ENCODE results near the gene LRRC43. TPM values are rescaled to one million over a fixed set of nuclear protein-coding genes. Genes with fewer than 3 reads are reported as not detected.

LRRC43 gene
- total and polyA plus RNA-seq, 5 donors: 0.69 to 3.1 (median 1.6) TPM

GRCh38 chr12:122158700-122159285, 24.1 kb upstream of the LRRC43 start:
- intact Hi-C loops (cut with DNase I): no loop called here
- whole genome bisulfite sequencing: 89% methylated on average over 7 of the region's 7 CpGs
- ATAC-seq: no peak

DNA sequence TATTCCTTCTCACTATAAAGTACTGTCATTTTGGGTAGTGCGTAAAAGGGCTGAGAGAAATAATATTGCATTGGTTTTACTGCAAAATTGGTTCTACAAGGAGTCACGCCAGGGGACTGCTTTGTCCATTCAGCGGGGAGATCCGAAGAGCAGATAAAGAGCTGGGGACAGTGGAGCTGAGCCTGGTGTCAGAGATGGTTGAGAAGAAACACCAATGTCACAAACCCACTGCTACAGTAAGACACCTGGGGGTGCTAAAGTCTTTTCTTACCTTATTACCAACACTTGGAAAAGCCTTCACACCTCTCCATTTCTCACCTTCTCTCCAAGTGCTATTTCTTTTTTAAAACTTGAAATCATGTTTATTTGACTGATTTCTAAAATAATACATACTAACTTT, 23.0 kb upstream of the LRRC43 start:
- Histone ChIP-seq H3K9me3 (ENCODE audit: control insufficient read depth, low read length) (no peaks in the 10 kb centered on the region), H3K4me3 (ENCODE audit: low read length) (no peak overlapping the region), H3K4me1 (ENCODE audit: control insufficient read depth, insufficient read depth, low read length) (no peaks in the 10 kb centered on the region), H3K27ac (ENCODE audit: low read length) (no peak overlapping the region), H3K27me3 (ENCODE audit: control insufficient read depth, insufficient read depth) (no peaks in the 10 kb centered on the region)
- ATAC-seq (no peak), DNase-seq (no peak)
- intact Hi-C loops (cut with DNase I): no loop called here
- WGBS: 59% methylated on average over 4 of the region's 4 CpGs

More at GRCh38 chr12:122158700-122159285, 24.1 kb upstream of the LRRC43 start:
- Histone ChIP-seq H3K4me3 (ENCODE audit: low read length) (no peak overlapping the region), H3K4me1 (ENCODE audit: control insufficient read depth, insufficient read depth, low read length) (no peaks in the 10 kb centered on the region), H3K9me3 (ENCODE audit: control insufficient read depth, low read length) (no peaks in the 10 kb centered on the region), H3K27me3 (ENCODE audit: control insufficient read depth, insufficient read depth) (no peaks in the 10 kb centered on the region), H3K27ac (ENCODE audit: low read length) (no peak overlapping the region)
- DNase-seq: no peak

DNA sequence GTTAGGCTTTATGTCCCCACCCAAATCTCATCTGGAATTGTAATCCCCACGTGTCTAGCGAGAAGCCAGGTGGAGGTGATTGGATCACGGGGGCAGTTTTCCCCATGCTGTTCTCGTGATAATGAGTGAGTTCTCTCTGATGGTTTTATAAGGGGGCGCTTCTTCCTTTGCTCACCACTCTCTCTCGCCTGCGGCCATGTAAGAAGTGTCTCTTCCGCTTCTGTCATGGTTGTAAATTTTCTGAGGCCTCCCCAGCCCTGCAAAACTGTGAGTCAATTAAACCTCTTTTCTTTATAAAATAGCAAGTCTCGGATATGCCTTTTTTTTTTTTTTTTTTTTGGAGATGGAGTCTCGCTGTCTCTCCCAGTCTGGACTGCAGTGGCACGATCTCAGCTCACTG, 22.2 kb upstream of the LRRC43 start:
- Histone ChIP-seq H3K27ac (ENCODE audit: low read length) (no peak overlapping the region), H3K9me3 (ENCODE audit: control insufficient read depth, low read length) (no peaks in the 10 kb centered on the region), H3K27me3 (ENCODE audit: control insufficient read depth, insufficient read depth) (no peaks in the 10 kb centered on the region), H3K4me3 (ENCODE audit: low read length) (no peak overlapping the region), H3K4me1 (ENCODE audit: control insufficient read depth, insufficient read depth, low read length) (no peaks in the 10 kb centered on the region)
- ATAC-seq: no peak
- no peak for DNase-seq
- intact Hi-C loops (cut with DNase I): no loop called here
- WGBS: 81% methylated on average over 11 of the region's 11 CpGs

- intact Hi-C loops (cut with DNase I): no loop called here
- Histone ChIP-seq H3K27me3 (ENCODE audit: control insufficient read depth, insufficient read depth) (no peaks in the 10 kb centered on the region), H3K4me1 (ENCODE audit: control insufficient read depth, insufficient read depth, low read length) (no peaks in the 10 kb centered on the region), H3K27ac (ENCODE audit: low read length) (no peak overlapping the region), H3K4me3 (ENCODE audit: low read length) (no peak overlapping the region), H3K9me3 (ENCODE audit: control insufficient read depth, low read length) (no peaks in the 10 kb centered on the region)
- no peak for DNase-seq
- WGBS: 60% methylated on average over 8 of the region's 8 CpGs
- ATAC-seq: no peak
These were observed 21.2 kb upstream of the LRRC43 start for GRCh38 chr12:122161682-122162081.

GRCh38 chr12:122162976-122163375, 19.9 kb upstream of the LRRC43 start:
- H3K4me1 ChIP-seq (ENCODE audit: control insufficient read depth, insufficient read depth, low read length): no peaks in the 10 kb centered on the region
- no peak overlapping the region for H3K27ac ChIP-seq (ENCODE audit: low read length)
- intact Hi-C loops (cut with DNase I): no loop called here
- DNase-seq (no peak), ATAC-seq (no peak)
- no peaks in the 10 kb centered on the region for H3K27me3 ChIP-seq (ENCODE audit: control insufficient read depth, insufficient read depth)
- no peak overlapping the region for H3K4me3 ChIP-seq (ENCODE audit: low read length)
- no peaks in the 10 kb centered on the region for H3K9me3 ChIP-seq (ENCODE audit: control insufficient read depth, low read length)
- WGBS: 87% methylated on average over 3 of the region's 3 CpGs

GRCh38 chr12:122166422-122167349, 16.2 kb upstream of the LRRC43 start:
- ATAC-seq (no peak), DNase-seq (no peak)
- WGBS: 83% methylated on average over 22 of the region's 22 CpGs
- Histone ChIP-seq H3K27me3 (ENCODE audit: control insufficient read depth, insufficient read depth) (no peaks in the 10 kb centered on the region), H3K27ac (ENCODE audit: low read length) (no peak overlapping the region), H3K9me3 (ENCODE audit: control insufficient read depth, low read length) (no peaks in the 10 kb centered on the region), H3K4me1 (ENCODE audit: control insufficient read depth, insufficient read depth, low read length) (no peaks in the 10 kb centered on the region), H3K4me3 (ENCODE audit: low read length) (no peak overlapping the region)
- intact Hi-C loops (cut with DNase I): no loop called here

GRCh38 chr12:122167356-122167925, 15.5 kb upstream of the LRRC43 start:
- no peaks in the 10 kb centered on the region for H3K9me3 ChIP-seq (ENCODE audit: control insufficient read depth, low read length)
- ATAC-seq (no peak), DNase-seq (no peak)
- WGBS: 72% methylated on average over 10 of the region's 10 CpGs
- intact Hi-C loops (cut with DNase I): no loop called here
- H3K4me3 ChIP-seq (ENCODE audit: low read length): no peak overlapping the region
- H3K27me3 ChIP-seq (ENCODE audit: control insufficient read depth, insufficient read depth): no peaks in the 10 kb centered on the region
- no peak overlapping the region for H3K27ac ChIP-seq (ENCODE audit: low read length)
- H3K4me1 ChIP-seq (ENCODE audit: control insufficient read depth, insufficient read depth, low read length): no peaks in the 10 kb centered on the region

DNA sequence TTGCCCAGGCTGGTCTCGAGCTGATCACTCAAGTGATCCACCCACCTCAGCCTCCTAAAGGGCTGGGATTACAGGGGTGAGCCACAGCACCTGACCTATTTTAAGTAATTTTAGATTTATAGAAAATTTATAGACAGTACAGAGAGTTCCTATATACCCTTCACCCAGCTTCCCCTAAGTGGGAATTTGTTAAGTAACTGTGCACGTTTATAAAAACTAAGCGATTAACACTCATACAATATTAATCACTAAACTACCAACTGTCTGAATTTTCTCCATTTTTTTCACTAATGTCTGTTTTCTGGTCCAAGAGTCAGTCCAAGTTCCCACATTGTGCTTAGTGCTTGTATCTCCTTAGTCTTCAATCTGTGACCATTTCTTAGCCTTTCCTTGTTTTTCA, 14.4 kb upstream of the LRRC43 start:
- Histone ChIP-seq H3K9me3 (ENCODE audit: control insufficient read depth, low read length) (no peaks in the 10 kb centered on the region), H3K27me3 (ENCODE audit: control insufficient read depth, insufficient read depth) (no peaks in the 10 kb centered on the region), H3K4me3 (ENCODE audit: low read length) (no peak overlapping the region), H3K27ac (ENCODE audit: low read length) (no peak overlapping the region), H3K4me1 (ENCODE audit: control insufficient read depth, insufficient read depth, low read length) (no peaks in the 10 kb centered on the region)
- no peak for ATAC-seq
- WGBS: 94% methylated on average over 3 of the region's 3 CpGs
- DNase-seq: no peak
- intact Hi-C loops (cut with DNase I): no loop called here

DNA sequence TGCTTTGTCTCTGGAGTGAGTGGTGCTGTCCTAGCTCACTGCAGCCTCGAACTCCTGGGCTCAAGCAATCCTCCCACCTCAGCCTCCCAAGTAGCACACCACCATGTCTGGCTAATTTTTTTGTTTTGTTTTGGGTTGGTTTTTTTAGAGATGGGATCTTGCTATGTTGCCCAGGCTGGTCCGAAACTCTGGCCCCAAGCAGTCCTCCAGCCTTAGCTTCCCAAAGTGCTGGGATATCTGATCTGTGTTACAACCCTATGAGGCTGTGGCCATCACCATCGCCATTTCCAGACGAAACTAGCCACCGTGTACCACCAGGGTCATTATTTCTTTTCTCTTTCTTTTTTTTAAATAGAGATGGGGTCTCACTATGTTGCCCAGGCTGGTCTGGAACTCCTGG, 11.5 kb upstream of the LRRC43 start:
- WGBS: 91% methylated on average over 5 of the region's 5 CpGs
- ATAC-seq (no peak), DNase-seq (no peak)
- no peaks in the 10 kb centered on the region for H3K4me1 ChIP-seq (ENCODE audit: control insufficient read depth, insufficient read depth, low read length)
- H3K9me3 ChIP-seq (ENCODE audit: control insufficient read depth, low read length): no peaks in the 10 kb centered on the region
- no peaks in the 10 kb centered on the region for H3K27me3 ChIP-seq (ENCODE audit: control insufficient read depth, insufficient read depth)
- intact Hi-C loops (cut with DNase I): no loop called here
- no peak overlapping the region for H3K27ac ChIP-seq (ENCODE audit: low read length)
- H3K4me3 ChIP-seq (ENCODE audit: low read length): no peak overlapping the region

- no peak for ATAC-seq
- no peak overlapping the region for H3K27ac ChIP-seq (ENCODE audit: low read length)
- 73% methylated on average over 17 of the region's 17 CpGs for WGBS
- H3K9me3 ChIP-seq (ENCODE audit: control insufficient read depth, low read length): no peaks in the 10 kb centered on the region
- H3K4me3 ChIP-seq (ENCODE audit: low read length): no peak overlapping the region
- no peak for DNase-seq
- intact Hi-C loops (cut with DNase I): no loop called here
- H3K4me1 ChIP-seq (ENCODE audit: control insufficient read depth, insufficient read depth, low read length): no peaks in the 10 kb centered on the region
- no peaks in the 10 kb centered on the region for H3K27me3 ChIP-seq (ENCODE audit: control insufficient read depth, insufficient read depth)
These were observed 10.5 kb upstream of the LRRC43 start for GRCh38 chr12:122172262-122172939.

All from right cardiac atrium (tissue), 5 donors.